Measurements from ENCODE around the gene SEMA5B.
A peak's percentile ranks its signal among the peaks of the same experiment; 100 is the strongest.

The SEMA5B gene

DNA sequence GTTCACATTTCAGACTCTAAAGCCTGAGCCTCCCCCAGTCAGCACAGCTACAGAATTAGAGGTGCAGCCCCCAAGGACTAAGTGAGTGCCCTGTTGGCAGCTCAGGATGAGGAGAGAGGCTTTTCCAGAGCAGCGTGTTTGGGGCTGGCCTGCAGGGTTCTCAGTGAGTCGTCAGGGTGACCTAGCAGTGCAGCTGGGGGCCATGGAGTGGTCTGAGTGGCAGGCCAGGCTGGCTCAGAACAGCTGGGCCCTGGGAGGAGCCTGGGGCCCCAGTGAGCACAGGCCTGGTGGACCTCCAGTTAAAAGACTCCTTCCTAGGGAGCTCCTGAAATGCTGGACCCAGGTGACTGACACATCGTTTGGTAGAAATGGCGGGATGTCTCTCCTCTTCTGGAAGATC is 124.4 kb downstream of the SEMA5B start:
- TF ChIP-seq POU2F2 (IDR thresholded peaks at IDR 0.05; ENCODE audit: low read depth, low read length): no peak
- TF ChIP-seq POLR2A (IDR thresholded peaks at IDR 0.05; ENCODE audit: low read depth, low read length): no peak
- TF ChIP-seq PAX5 (IDR thresholded peaks at IDR 0.05; ENCODE audit: insufficient read depth, low read length, severe bottlenecking): no peak
- TF ChIP-seq SPI1 (IDR thresholded peaks at IDR 0.05; ENCODE audit: low read depth, low read length): no peak
- no peak for TF ChIP-seq TAF1 (IDR thresholded peaks at IDR 0.05; ENCODE audit: low read depth, low read length)
- no peak for TF ChIP-seq POLR2AphosphoS5 (IDR thresholded peaks at IDR 0.05; ENCODE audit: low read depth, low read length)
- FAIRE-seq (no peak), DNase-seq (ENCODE audit: insufficient read length, low spot score) (no peak)

- FAIRE-seq (peak; percentile 20), DNase-seq (ENCODE audit: insufficient read length, low spot score) (no peak)
- TF ChIP-seq POU2F2 (IDR thresholded peaks at IDR 0.05; ENCODE audit: low read depth, low read length): no peak
- no peak for TF ChIP-seq TAF1 (IDR thresholded peaks at IDR 0.05; ENCODE audit: low read depth, low read length)
- TF ChIP-seq POLR2A (IDR thresholded peaks at IDR 0.05; ENCODE audit: low read depth, low read length): no peak
- TF ChIP-seq PAX5 (IDR thresholded peaks at IDR 0.05; ENCODE audit: insufficient read depth, low read length, severe bottlenecking): no peak
- TF ChIP-seq POLR2AphosphoS5 (IDR thresholded peaks at IDR 0.05; ENCODE audit: low read depth, low read length): no peak
- TF ChIP-seq SPI1 (IDR thresholded peaks at IDR 0.05; ENCODE audit: low read depth, low read length): no peak
These were observed 125.2 kb downstream of the SEMA5B start for GRCh38 chr3:122902326-122902725.

DNA sequence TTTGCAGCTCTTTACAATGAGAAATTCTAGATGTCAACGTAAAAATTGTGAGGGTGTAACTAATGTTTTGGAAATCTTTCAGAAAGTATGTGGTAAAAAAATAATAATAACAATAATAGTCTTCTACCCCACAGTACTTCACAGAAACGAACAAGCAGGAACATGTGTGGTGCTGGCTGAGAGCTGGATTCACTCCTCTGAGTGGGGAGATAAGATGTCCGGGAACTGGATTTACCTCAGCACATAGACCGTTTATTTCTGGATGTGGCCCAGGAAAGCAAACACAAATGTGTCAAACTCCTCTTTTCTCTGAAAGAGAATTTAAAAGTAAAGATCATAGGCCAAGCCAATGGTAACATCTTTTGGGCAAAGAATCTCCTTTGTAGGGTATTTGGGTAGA is 129.3 kb downstream of the SEMA5B start:
- TF ChIP-seq POU2F2 (IDR thresholded peaks at IDR 0.05; ENCODE audit: low read depth, low read length): no peak
- FAIRE-seq (no peak), DNase-seq (ENCODE audit: insufficient read length, low spot score) (no peak)

DNA sequence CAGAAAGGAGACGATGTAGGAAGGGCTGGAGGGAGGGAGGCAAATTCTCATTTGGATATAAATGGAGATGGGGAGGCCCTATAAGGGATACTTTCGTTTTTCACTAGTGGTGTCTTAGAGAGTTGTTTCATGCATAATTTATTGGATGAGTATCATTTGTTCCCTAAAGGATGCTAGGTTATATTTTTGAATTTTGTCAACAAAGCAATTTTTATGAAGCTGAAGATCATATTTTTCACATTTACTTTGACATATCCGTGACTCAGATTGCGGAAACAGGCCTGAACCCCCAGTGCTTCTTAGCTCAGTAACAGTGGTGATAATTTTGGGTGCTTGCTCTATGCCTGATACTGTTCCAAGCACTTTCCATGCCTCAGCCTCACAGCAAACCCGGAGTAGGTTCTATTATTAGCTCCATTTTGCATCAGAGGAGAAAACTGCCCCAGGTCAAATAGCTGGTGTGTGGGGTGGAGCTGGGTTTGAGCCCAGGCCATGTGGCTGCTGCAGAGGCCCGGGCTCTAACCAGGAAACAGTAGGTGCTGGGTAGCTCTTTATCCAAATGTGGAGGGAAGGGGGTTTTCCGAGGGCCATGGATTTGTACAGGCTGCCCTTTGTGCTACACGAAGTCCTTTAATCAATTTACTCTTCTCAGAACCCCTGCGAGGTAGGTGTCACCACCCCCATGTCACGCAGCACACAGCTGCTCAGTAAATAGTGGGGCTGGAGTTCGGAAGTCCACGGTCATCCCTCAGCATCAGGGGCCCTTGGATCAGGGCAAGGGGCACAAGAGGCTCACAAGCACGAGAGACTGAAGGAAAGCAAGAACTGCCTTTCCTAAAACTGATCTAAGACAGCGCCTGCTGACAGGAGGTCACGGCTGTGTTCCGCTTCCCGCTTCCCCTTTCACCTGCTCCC is 133.6 kb downstream of the SEMA5B start:
- TF ChIP-seq PAX5 (IDR thresholded peaks at IDR 0.05; ENCODE audit: insufficient read depth, low read length, severe bottlenecking): no peak
- TF ChIP-seq POU2F2 (IDR thresholded peaks at IDR 0.05; ENCODE audit: low read depth, low read length): no peak
- TF ChIP-seq SPI1 (IDR thresholded peaks at IDR 0.05; ENCODE audit: low read depth, low read length): no peak
- no peak for TF ChIP-seq TAF1 (IDR thresholded peaks at IDR 0.05; ENCODE audit: low read depth, low read length)
- TF ChIP-seq POLR2A (IDR thresholded peaks at IDR 0.05; ENCODE audit: low read depth, low read length): no peak
- no peak for TF ChIP-seq POLR2AphosphoS5 (IDR thresholded peaks at IDR 0.05; ENCODE audit: low read depth, low read length)
- FAIRE-seq (no peak), DNase-seq (ENCODE audit: insufficient read length, low spot score) (no peak)

DNA sequence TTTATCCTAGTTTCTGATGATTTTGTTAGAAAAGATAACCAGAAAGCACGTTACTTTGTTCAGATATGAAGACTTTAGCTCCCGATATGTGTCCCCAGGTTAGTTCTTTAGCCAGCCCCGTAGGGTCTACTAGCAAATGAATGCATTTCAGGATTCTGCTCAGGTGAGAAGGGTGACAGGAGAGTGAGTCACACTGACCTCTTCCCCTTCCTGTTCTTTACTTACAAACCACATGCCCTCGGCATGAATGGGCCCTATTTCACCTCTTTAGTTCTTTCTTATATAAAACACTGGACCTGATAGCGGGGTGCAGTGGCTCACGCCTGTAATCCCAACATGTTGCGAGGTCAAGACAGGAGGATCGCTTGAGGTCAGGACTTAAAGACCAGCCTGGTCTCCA is 134.3 kb downstream of the SEMA5B start:
- FAIRE-seq (peak; percentile 28), DNase-seq (ENCODE audit: insufficient read length, low spot score) (no peak)
- TF ChIP-seq SPI1 (IDR thresholded peaks at IDR 0.05; ENCODE audit: low read depth, low read length): peak; percentile 66
- TF ChIP-seq TAF1 (IDR thresholded peaks at IDR 0.05; ENCODE audit: low read depth, low read length): no peak
- TF ChIP-seq POLR2AphosphoS5 (IDR thresholded peaks at IDR 0.05; ENCODE audit: low read depth, low read length): no peak
- TF ChIP-seq POU2F2 (IDR thresholded peaks at IDR 0.05; ENCODE audit: low read depth, low read length): no peak
- no peak for TF ChIP-seq POLR2A (IDR thresholded peaks at IDR 0.05; ENCODE audit: low read depth, low read length)

- FAIRE-seq (no peak), DNase-seq (ENCODE audit: insufficient read length, low spot score) (no peak)
- no peak for TF ChIP-seq POLR2A (IDR thresholded peaks at IDR 0.05; ENCODE audit: low read depth, low read length)
- no peak for TF ChIP-seq SPI1 (IDR thresholded peaks at IDR 0.05; ENCODE audit: low read depth, low read length)
- TF ChIP-seq POLR2AphosphoS5 (IDR thresholded peaks at IDR 0.05; ENCODE audit: low read depth, low read length): no peak
- no peak for TF ChIP-seq POU2F2 (IDR thresholded peaks at IDR 0.05; ENCODE audit: low read depth, low read length)
- TF ChIP-seq PAX5 (IDR thresholded peaks at IDR 0.05; ENCODE audit: insufficient read depth, low read length, severe bottlenecking): no peak
- TF ChIP-seq TAF1 (IDR thresholded peaks at IDR 0.05; ENCODE audit: low read depth, low read length): no peak
These were observed 135.2 kb downstream of the SEMA5B start for GRCh38 chr3:122892118-122892960.

DNA sequence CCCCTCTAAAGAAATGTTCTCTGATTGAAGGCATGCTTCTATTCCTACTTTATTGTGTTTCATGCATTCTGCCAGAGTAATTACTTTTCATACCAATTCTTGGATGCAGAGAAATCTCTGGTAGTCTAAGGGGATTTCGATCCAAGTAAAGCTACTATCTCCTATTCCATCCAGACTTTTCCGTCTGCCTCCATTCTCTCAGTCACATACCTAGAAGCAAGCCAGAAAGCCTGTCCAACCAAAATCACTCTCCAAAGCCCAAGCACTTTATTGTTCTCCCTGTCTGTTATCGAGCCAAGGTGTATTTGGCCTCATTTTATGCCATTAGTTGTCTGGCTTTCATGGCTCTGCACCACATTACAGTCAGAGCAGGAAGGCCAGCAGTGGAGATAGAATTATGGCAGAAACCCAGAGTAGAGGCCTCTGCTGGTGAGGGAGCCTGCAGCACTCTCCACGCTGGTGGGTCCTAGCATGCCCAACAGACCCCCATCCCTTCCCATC is 136.8 kb downstream of the SEMA5B start:
- TF ChIP-seq POLR2A (IDR thresholded peaks at IDR 0.05; ENCODE audit: low read depth, low read length): no peak
- TF ChIP-seq PAX5 (IDR thresholded peaks at IDR 0.05; ENCODE audit: insufficient read depth, low read length, severe bottlenecking): no peak
- TF ChIP-seq POLR2AphosphoS5 (IDR thresholded peaks at IDR 0.05; ENCODE audit: low read depth, low read length): no peak
- no peak for TF ChIP-seq POU2F2 (IDR thresholded peaks at IDR 0.05; ENCODE audit: low read depth, low read length)
- TF ChIP-seq SPI1 (IDR thresholded peaks at IDR 0.05; ENCODE audit: low read depth, low read length): no peak
- TF ChIP-seq TAF1 (IDR thresholded peaks at IDR 0.05; ENCODE audit: low read depth, low read length): no peak
- FAIRE-seq (no peak), DNase-seq (ENCODE audit: insufficient read length, low spot score) (no peak)

DNA sequence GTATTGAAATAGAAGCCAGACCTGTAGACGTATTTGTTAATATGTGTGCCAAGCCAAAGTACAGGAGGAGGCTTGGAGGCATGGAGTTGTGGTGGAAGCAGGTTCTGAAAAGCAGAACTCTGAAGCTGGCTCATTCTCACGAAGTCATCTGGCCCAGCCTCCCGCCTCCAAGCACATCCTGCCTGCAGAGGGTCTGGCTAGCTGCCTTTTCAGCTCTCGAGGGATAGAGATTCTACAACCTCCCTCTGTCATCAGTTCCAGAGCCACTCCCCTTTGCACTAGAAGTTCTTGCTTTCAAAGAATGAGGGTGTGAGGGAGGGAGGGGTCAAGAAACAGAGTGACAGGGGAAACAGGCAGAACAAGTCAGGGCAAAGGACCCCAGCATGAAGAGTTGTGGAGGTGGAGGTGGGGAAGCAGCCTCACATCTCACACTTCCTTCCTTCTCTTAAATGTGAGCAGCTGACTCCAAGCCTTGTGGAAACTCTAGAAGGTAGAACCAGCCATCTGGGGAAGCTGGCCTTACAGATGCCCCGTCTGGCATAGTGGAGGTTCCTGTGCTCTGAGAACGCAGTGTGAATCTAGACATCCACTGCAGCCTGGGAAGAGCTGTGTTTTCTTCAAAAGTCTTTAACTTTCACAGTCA is 137.4 kb downstream of the SEMA5B start:
- DNase-seq (ENCODE audit: insufficient read length, low spot score) (no peak), FAIRE-seq (peak; percentile 68)
- TF ChIP-seq POU2F2 (IDR thresholded peaks at IDR 0.05; ENCODE audit: low read depth, low read length): no peak
- no peak for TF ChIP-seq POLR2A (IDR thresholded peaks at IDR 0.05; ENCODE audit: low read depth, low read length)
- peak; percentile 59; the same call in 1 of the 2 replicates for TF ChIP-seq SPI1 (IDR thresholded peaks at IDR 0.05; ENCODE audit: low read depth, low read length)
- TF ChIP-seq TAF1 (IDR thresholded peaks at IDR 0.05; ENCODE audit: low read depth, low read length): no peak
- no peak for TF ChIP-seq PAX5 (IDR thresholded peaks at IDR 0.05; ENCODE audit: insufficient read depth, low read length, severe bottlenecking)
- no peak for TF ChIP-seq POLR2AphosphoS5 (IDR thresholded peaks at IDR 0.05; ENCODE audit: low read depth, low read length)

- TF ChIP-seq PAX5 (IDR thresholded peaks at IDR 0.05; ENCODE audit: insufficient read depth, low read length, severe bottlenecking): no peak
- TF ChIP-seq POLR2A (IDR thresholded peaks at IDR 0.05; ENCODE audit: low read depth, low read length): no peak
- no peak for TF ChIP-seq TAF1 (IDR thresholded peaks at IDR 0.05; ENCODE audit: low read depth, low read length)
- TF ChIP-seq POU2F2 (IDR thresholded peaks at IDR 0.05; ENCODE audit: low read depth, low read length): no peak
- TF ChIP-seq SPI1 (IDR thresholded peaks at IDR 0.05; ENCODE audit: low read depth, low read length): 0 out of 2 replicates have a peak, but pooled peaks have one; percentile 13
- no peak for TF ChIP-seq POLR2AphosphoS5 (IDR thresholded peaks at IDR 0.05; ENCODE audit: low read depth, low read length)
- DNase-seq (ENCODE audit: insufficient read length, low spot score): no peak
- FAIRE-seq: peak; percentile 56
These were observed 140.6 kb downstream of the SEMA5B start for GRCh38 chr3:122886946-122887345.
